ENCODE data around the gene ST6GALNAC4.

- no peak for TF ChIP-seq EP300 (IDR thresholded peaks at IDR 0.05)
- no peak for TF ChIP-seq CTCF (IDR thresholded peaks at IDR 0.05)
Observed at GRCh38 chr9:127953154-127953553, 36.3 kb upstream of the ST6GALNAC4 start.

Measured in esophagus muscularis mucosa (tissue), 3 donors.